Sigmoid colon (tissue), 7 donors: ENCODE measurements around the gene PGP. TPM values are rescaled to one million over a fixed set of nuclear protein-coding genes. Genes with fewer than 3 reads are reported as not detected.
"Not testable (repeated sequence)": the region's sequence is repeated elsewhere in the genome, so short reads cannot be mapped to it uniquely, and the experiment has no call there.

ENCODE experiments used
- DNase-seq: peaks from one replicate; pipeline ENCODE4 v3.0.0-alpha.2; 2019
- H3K27ac ChIP-seq, 4 donors: fragments of 200-600 bp; sonication (generic); one replicate each; pipeline ENCODE4 v1.5.1; 2016 to 2019; ENCODE audit warnings: mild to moderate bottlenecking in 1 of 4
- H3K27me3 ChIP-seq, 3 donors: fragments of 200-600 bp; sonication (generic); one replicate each; pipeline ENCODE4 v1.5.1; 2019; ENCODE audit warnings: mild to moderate bottlenecking in 1 of 3
- H3K36me3 ChIP-seq, 4 donors: fragments of 200-600 bp; sonication (generic); one replicate each; pipeline ENCODE4 v1.5.1; 2016 to 2019
- H3K4me1 ChIP-seq, 4 donors: fragments of 200-600 bp; sonication (generic); one replicate each; pipeline ENCODE4 v1.5.1; 2017 to 2019
- H3K4me3 ChIP-seq, 4 donors: fragments of 200-600 bp; sonication (generic); one replicate each; pipeline ENCODE4 v1.5.1; 2017 to 2019; ENCODE audit warnings: mild to moderate bottlenecking in 2 of 4, moderate library complexity in 1 of 4
- H3K9me3 ChIP-seq, 4 donors: fragments of 200-600 bp in 3 of 4; sonication (generic) in 3 of 4; one replicate each; pipeline versions ENCODE4 v1.5.1 to v1.6.1; 2013 to 2019
- EP300 ChIP-seq, 4 donors: sonication (generic); formaldehyde crosslinking; IDR thresholded peaks; one replicate each; pipeline ENCODE4 v1.6.1; 2017; ENCODE audit warnings: antibody characterized with exemption in 4 of 4
- POLR2A ChIP-seq, 2 donors: fragments of 450-650 bp; IDR thresholded peaks; one replicate each; pipeline ENCODE4 v1.6.1; 2016; ENCODE audit warnings: antibody characterized with exemption in 2 of 2, mild to moderate bottlenecking in 2 of 2, moderate library complexity in 2 of 2
- POLR2AphosphoS5 ChIP-seq, 4 donors: sonication (generic); formaldehyde crosslinking; IDR thresholded peaks; one replicate each; pipeline ENCODE4 v1.6.1; 2017; ENCODE audit warnings: antibody characterized with exemption in 4 of 4
- WGBS, 2 donors: extraction: QIAGEN DNeasy Blood & Tissue Kit; methylation state at CpG; one replicate each; pipeline ENCODE4 v1.1.7; 2013; 5-methylcytosine and 5-hydroxymethylcytosine counted together
- intact Hi-C: fragments of 100-400 bp; cut with DNase I; formaldehyde crosslinking; loops from one replicate; pipeline ENCODE4 v1.15.1; 2023
- polyA plus RNA-seq, 3 donors: library from polyadenylated mRNA; stranded (reverse); fragments of 200-250 nt; gene quantifications; one replicate each; pipeline ENCODE4 v1.2.3, GENCODE V29; 2013
- total RNA-seq, 4 donors: library from RNA; depleted of rRNA; stranded (reverse); fragments of >200 nt; gene quantifications; one replicate each; pipeline ENCODE4 v1.1.0, GENCODE V29; 2016
- TF ChIP-seq, protein P1 (sequence below), 4 experiments: fragments of 450-650 bp in 3 of 4; fragments of 200-600 bp in 1 of 4; IDR thresholded peaks; one replicate each; pipeline ENCODE4 v1.5.1; 2016 to 2019; ENCODE audit warnings: antibody characterized with exemption in 4 of 4, mild to moderate bottlenecking in 3 of 4, moderate library complexity in 2 of 4
- donor health status: healthy with polysubstance abuse.
- donor health status: Bipolar disorder and iron deficiency.
- donor health status: healthy.

PGP gene
- 10 to 100 TPM in 2 of 4 donors, 1 to 10 TPM in 2; 9.0 to 14.4 (median 10.0) TPM for total RNA-seq
- 10 to 100 TPM in 2 of 3 donors, 1 to 10 TPM in 1; 6.0 to 20.2 (median 11.1) TPM for polyA plus RNA-seq

- Histone ChIP-seq H3K9me3 (no peaks in the 10 kb centered on the region), H3K4me1 (peaks cover 0 to 26% (median 24%) of the 10 kb centered on the region in 4 donors), H3K27me3 (no peaks in the 10 kb centered on the region), H3K36me3 (peaks cover 0 to 9% (median 4%) of the 10 kb centered on the region in 4 donors), H3K27ac (peak within 1 kb of the TSS; percentile 88 to 93 (median 93)), H3K4me3 (peak within 1 kb of the TSS; percentile 49 to 92 (median 84))
- 1% methylated on average over 48 of the region's 48 CpGs for WGBS, 2 donors
- no peak for DNase-seq
- TF ChIP-seq POLR2A (IDR thresholded peaks at IDR 0.05): no peak
- TF ChIP-seq EP300 (IDR thresholded peaks at IDR 0.05): no peak
- TF ChIP-seq POLR2AphosphoS5 (IDR thresholded peaks at IDR 0.05): no peak
- TF ChIP-seq, protein P1, sequence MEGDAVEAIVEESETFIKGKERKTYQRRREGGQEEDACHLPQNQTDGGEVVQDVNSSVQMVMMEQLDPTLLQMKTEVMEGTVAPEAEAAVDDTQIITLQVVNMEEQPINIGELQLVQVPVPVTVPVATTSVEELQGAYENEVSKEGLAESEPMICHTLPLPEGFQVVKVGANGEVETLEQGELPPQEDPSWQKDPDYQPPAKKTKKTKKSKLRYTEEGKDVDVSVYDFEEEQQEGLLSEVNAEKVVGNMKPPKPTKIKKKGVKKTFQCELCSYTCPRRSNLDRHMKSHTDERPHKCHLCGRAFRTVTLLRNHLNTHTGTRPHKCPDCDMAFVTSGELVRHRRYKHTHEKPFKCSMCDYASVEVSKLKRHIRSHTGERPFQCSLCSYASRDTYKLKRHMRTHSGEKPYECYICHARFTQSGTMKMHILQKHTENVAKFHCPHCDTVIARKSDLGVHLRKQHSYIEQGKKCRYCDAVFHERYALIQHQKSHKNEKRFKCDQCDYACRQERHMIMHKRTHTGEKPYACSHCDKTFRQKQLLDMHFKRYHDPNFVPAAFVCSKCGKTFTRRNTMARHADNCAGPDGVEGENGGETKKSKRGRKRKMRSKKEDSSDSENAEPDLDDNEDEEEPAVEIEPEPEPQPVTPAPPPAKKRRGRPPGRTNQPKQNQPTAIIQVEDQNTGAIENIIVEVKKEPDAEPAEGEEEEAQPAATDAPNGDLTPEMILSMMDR (IDR thresholded peaks at IDR 0.05): no peak
- intact Hi-C loops: no loop called here
Measured at GRCh38 chr16:2214719-2214968, at the start of gene PGP. TSS of gene PGP (minus strand) at chr16:2214840. CDS start at chr16:2214777, 63 bp downstream.

DNA sequence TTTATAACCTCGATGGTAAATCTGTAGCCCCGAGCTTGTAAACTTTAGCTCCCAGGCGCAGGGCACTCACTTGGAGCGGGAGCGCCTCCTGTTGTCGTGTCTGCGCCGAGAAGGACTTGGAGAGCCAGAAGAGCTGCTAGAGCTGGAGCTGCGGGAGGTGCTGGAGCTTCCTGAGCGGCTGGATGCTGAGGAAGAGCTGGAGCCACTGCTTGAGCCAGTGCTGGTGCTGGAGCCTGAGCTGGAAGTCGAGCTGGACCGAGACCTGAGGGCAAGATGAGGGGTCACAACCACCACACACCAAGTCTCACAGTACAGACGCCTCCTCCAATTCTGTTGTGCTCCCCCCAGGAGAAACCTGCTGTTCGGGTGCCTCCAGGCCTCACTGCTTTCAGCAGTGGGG is 48.4 kb upstream of the PGP start:
- H3K27me3 ChIP-seq, H3K27ac ChIP-seq, H3K9me3 ChIP-seq, DNase-seq, intact Hi-C loops, H3K4me3 ChIP-seq: not testable (repeated sequence)
- Histone ChIP-seq H3K36me3 (peaks cover 14 to 64% (median 47%) of the 10 kb centered on the region in 4 donors), H3K4me1 (peaks cover 0 to 26% (median 19%) of the 10 kb centered on the region in 4 donors)
- 81 to 89% methylated on average over 14 of the region's 14 CpGs for WGBS, 2 donors

DNA sequence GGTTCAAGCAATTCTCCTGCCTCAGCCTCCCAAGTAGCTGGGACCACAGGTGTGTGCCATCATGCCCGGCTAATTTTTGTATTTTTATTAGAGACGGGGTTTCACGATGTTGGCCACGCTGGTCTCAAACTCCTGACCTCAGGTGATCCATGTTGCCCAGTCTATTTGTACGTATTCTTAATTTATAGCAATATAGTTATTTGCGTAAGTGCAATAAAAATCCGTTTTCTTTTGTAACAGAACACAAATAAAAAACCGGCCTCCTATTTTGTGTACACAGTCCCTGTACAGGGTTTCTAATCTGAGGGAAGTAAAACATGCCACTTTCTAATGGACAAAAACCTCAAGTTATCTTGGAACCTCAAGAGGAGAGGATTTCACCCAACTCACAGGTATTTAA is 45.6 kb upstream of the PGP start:
- intact Hi-C loops: no loop called here
- Histone ChIP-seq H3K27me3 (no peaks in the 10 kb centered on the region), H3K27ac (no peak overlapping the region), H3K4me1 (peaks cover 0 to 7% (median under 1%) of the 10 kb centered on the region in 4 donors), H3K36me3 (peaks cover 34 to 92% (median 72%) of the 10 kb centered on the region in 4 donors), H3K4me3 (no peak overlapping the region), H3K9me3 (no peaks in the 10 kb centered on the region)
- DNase-seq: no peak
- 66 to 87% methylated on average over 8 of the region's 8 CpGs for WGBS, 2 donors
- TF ChIP-seq POLR2AphosphoS5 (IDR thresholded peaks at IDR 0.05) (no peak), POLR2A (IDR thresholded peaks at IDR 0.05) (no peak), EP300 (IDR thresholded peaks at IDR 0.05) (no peak)
- TF ChIP-seq, protein P1 (IDR thresholded peaks at IDR 0.05): no peak

GRCh38 chr16:2258530-2258929 is 43.9 kb upstream of the PGP start:
- 96% methylated on average over 7 of the region's 7 CpGs for WGBS, 2 donors

GRCh38 chr16:2257726-2258125 is 43.1 kb upstream of the PGP start:
- Histone ChIP-seq H3K4me1 (no peaks in the 10 kb centered on the region), H3K27me3 (no peaks in the 10 kb centered on the region), H3K27ac (no peak overlapping the region), H3K36me3 (peaks cover 51 to 100% (median 86%) of the 10 kb centered on the region in 4 donors), H3K4me3 (no peak overlapping the region), H3K9me3 (no peaks in the 10 kb centered on the region)
- TF ChIP-seq POLR2AphosphoS5 (IDR thresholded peaks at IDR 0.05): no peak
- TF ChIP-seq EP300 (IDR thresholded peaks at IDR 0.05): no peak
- no peak for TF ChIP-seq POLR2A (IDR thresholded peaks at IDR 0.05)
- TF ChIP-seq, protein P1 (IDR thresholded peaks at IDR 0.05): no peak
- WGBS, 2 donors: 91 to 94% methylated on average over 6 of the region's 6 CpGs
- intact Hi-C loops: no loop called here
- DNase-seq: no peak

More at GRCh38 chr16:2258530-2258929, 43.9 kb upstream of the PGP start:
- H3K9me3 ChIP-seq, H3K4me1 ChIP-seq, DNase-seq, intact Hi-C loops, H3K4me3 ChIP-seq, H3K27ac ChIP-seq, H3K27me3 ChIP-seq: not testable (repeated sequence)
- peaks cover 47 to 100% (median 87%) of the 10 kb centered on the region in 4 donors for H3K36me3 ChIP-seq

DNA sequence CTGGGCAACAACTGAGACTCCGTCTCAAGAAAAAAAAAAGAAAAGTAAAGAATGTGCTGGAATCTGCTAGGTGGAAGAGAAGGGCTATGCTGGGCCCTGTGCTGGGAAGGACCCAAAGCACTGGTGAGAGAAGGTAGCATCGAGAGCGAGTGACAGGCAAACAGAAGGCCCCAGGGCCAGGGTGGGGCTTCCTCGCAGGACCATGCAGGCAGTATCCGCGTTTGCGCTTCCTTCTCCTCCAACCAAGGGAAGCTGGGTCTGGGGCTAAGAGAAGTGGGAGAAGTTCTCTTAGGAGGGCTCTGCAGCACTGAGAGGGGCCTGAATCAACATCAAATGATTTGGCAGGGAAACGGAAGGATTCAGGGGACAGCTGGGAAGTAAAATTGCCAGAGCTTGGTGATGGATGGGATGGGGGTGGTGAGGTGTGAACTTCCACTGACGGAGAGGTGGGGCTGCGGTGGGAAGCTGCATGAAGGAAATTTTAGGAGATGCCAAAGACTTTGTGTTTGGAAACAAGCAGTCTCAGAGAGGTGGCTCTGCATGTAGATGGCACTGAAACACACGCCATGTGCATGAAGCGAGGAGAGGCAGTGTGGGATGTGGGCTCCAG is 42.0 kb upstream of the PGP start:
- intact Hi-C loops: no loop called here
- Histone ChIP-seq H3K27me3 (no peaks in the 10 kb centered on the region), H3K9me3 (no peaks in the 10 kb centered on the region), H3K27ac (no peak overlapping the region), H3K36me3 (peaks cover 47 to 92% (median 75%) of the 10 kb centered on the region in 4 donors), H3K4me1 (peaks cover 0 to 7% (median 5%) of the 10 kb centered on the region in 4 donors), H3K4me3 (no peak overlapping the region)
- DNase-seq: no peak
- WGBS, 2 donors: 92 to 93% methylated on average over 12 of the region's 12 CpGs
- TF ChIP-seq POLR2AphosphoS5 (IDR thresholded peaks at IDR 0.05): no peak
- no peak for TF ChIP-seq EP300 (IDR thresholded peaks at IDR 0.05)
- TF ChIP-seq POLR2A (IDR thresholded peaks at IDR 0.05): no peak
- TF ChIP-seq, protein P1 (IDR thresholded peaks at IDR 0.05): no peak
